ENCODE results near the gene SF3B3. TPM values are rescaled to one million over a fixed set of nuclear protein-coding genes. Genes with fewer than 3 reads are reported as not detected.

Gene SF3B3
- total RNA-seq, 1 experiment from 2014 or later = 253 TPM

- DNase-seq (ENCODE audit: low read depth, low spot score) (no peak), ATAC-seq (no peak)
- in situ Hi-C loops (cut with HindIII; ENCODE audit: low pct_unique_long_range_greater_than_20kb, low sequenced_read_pairs) = no loop called here
- no peaks in the 10 kb centered on the region for H3K4me1 ChIP-seq (ENCODE audit: control insufficient read depth, insufficient read depth, low read length)
- CTCF ChIA-PET = no interaction called here
- TF ChIP-seq SIN3A (IDR thresholded peaks at IDR 0.05; ENCODE audit: borderline replicate concordance, insufficient read depth, low read depth, low read length) = no peak
- POLR2A ChIA-PET = no interaction called here
- no peak overlapping the region for H3K27ac ChIP-seq (ENCODE audit: low read length)
- intact Hi-C loops (cut with micrococcal nuclease; ENCODE audit: unreplicated experiment) = no loop called here
- H3K4me3 ChIP-seq (ENCODE audit: low read depth in 2 of 2, low read length in 2 of 2) = no peak overlapping the region
- H3K36me3 ChIP-seq (ENCODE audit: control insufficient read depth, insufficient read depth, low read length) = peaks cover 53% of the 10 kb centered on the region
- BruUV-seq (replicated peaks) = no TSS peak
- H3K9me3 ChIP-seq (ENCODE audit: control insufficient read depth, insufficient read depth, low read depth, low read length) = no peaks in the 10 kb centered on the region
- no peaks in the 10 kb centered on the region for H3K27me3 ChIP-seq (ENCODE audit: control insufficient read depth, insufficient read depth, low read length)
Measured at GRCh38 chr16:70553645-70554044, 30.0 kb downstream of the SF3B3 start.

DNA sequence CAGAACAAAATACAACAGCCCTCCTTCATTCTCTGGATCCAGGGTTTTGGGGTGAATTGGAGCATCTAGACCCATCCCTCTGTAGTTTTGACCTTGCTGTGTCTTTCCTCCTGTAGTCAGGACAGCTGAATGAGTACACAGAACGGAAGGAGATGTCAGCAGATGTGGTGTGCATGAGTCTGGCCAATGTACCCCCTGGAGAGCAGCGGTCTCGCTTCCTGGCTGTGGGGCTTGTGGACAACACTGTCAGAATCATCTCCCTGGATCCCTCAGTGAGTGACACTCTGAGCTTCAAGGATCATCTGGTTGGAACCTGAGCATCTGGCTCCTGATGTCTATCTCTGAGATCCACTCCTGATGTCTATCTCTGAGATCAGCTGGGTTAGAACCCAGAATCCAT, 32.4 kb downstream of the SF3B3 start:
- Histone ChIP-seq H3K9me3 (ENCODE audit: control insufficient read depth, insufficient read depth, low read depth, low read length) (no peaks in the 10 kb centered on the region), H3K4me3 (ENCODE audit: low read depth in 2 of 2, low read length in 2 of 2) (no peak overlapping the region), H3K4me1 (ENCODE audit: control insufficient read depth, insufficient read depth, low read length) (no peaks in the 10 kb centered on the region), H3K36me3 (ENCODE audit: control insufficient read depth, insufficient read depth, low read length) (peaks cover 55% of the 10 kb centered on the region), H3K27ac (ENCODE audit: low read length) (no peak overlapping the region), H3K27me3 (ENCODE audit: control insufficient read depth, insufficient read depth, low read length) (no peaks in the 10 kb centered on the region)
- ATAC-seq (no peak), DNase-seq (ENCODE audit: low read depth, low spot score) (no peak)
- ChIA-PET CTCF (no interaction called here), POLR2A (no interaction called here)
- in situ Hi-C loops (cut with HindIII; ENCODE audit: low pct_unique_long_range_greater_than_20kb, low sequenced_read_pairs) = no loop called here
- no TSS peak for BruUV-seq (replicated peaks)
- intact Hi-C loops (cut with micrococcal nuclease; ENCODE audit: unreplicated experiment) = no loop called here
- no peak for TF ChIP-seq TCF7L2 (IDR thresholded peaks at IDR 0.05; ENCODE audit: low read depth, low read length)
- TF ChIP-seq CTCF (IDR thresholded peaks at IDR 0.05) = no peak
- TF ChIP-seq POLR2AphosphoS5 (IDR thresholded peaks at IDR 0.05; ENCODE audit: low read depth, low read length) = no peak
- TF ChIP-seq, protein P1, sequence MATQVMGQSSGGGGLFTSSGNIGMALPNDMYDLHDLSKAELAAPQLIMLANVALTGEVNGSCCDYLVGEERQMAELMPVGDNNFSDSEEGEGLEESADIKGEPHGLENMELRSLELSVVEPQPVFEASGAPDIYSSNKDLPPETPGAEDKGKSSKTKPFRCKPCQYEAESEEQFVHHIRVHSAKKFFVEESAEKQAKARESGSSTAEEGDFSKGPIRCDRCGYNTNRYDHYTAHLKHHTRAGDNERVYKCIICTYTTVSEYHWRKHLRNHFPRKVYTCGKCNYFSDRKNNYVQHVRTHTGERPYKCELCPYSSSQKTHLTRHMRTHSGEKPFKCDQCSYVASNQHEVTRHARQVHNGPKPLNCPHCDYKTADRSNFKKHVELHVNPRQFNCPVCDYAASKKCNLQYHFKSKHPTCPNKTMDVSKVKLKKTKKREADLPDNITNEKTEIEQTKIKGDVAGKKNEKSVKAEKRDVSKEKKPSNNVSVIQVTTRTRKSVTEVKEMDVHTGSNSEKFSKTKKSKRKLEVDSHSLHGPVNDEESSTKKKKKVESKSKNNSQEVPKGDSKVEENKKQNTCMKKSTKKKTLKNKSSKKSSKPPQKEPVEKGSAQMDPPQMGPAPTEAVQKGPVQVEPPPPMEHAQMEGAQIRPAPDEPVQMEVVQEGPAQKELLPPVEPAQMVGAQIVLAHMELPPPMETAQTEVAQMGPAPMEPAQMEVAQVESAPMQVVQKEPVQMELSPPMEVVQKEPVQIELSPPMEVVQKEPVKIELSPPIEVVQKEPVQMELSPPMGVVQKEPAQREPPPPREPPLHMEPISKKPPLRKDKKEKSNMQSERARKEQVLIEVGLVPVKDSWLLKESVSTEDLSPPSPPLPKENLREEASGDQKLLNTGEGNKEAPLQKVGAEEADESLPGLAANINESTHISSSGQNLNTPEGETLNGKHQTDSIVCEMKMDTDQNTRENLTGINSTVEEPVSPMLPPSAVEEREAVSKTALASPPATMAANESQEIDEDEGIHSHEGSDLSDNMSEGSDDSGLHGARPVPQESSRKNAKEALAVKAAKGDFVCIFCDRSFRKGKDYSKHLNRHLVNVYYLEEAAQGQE (IDR thresholded peaks at IDR 0.05; ENCODE audit: insufficient read depth in 1 of 2, low read depth in 2 of 2, low read length in 1 of 2) = no peak
- no peak for TF ChIP-seq SIN3A (IDR thresholded peaks at IDR 0.05; ENCODE audit: borderline replicate concordance, insufficient read depth, low read depth, low read length)

DNA sequence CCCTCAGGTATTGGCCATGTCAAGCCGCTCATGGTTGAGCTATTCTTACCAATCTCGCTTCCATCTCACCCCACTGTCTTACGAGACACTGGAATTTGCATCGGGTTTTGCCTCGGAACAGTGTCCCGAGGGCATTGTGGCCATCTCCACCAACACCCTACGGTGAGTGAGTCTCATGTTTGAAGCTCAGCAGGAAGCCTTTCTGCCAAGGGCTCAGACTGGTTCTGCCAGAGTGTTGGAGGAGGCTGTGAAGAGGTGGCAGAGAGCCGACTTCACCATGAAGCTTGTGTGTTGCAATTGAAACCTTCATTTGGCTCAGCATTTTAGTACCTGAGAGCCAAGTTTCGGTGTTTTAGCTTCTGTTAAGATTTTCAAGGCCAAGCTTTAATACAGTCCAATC, 38.0 kb downstream of the SF3B3 start:
- H3K9me3 ChIP-seq (ENCODE audit: control insufficient read depth, insufficient read depth, low read depth, low read length) = no peaks in the 10 kb centered on the region
- no peak for ATAC-seq
- H3K4me1 ChIP-seq (ENCODE audit: control insufficient read depth, insufficient read depth, low read length) = no peaks in the 10 kb centered on the region
- ChIA-PET POLR2A (no interaction called here), CTCF (interaction anchor here (0.6 kb wide), 1 partner anchor 52 kb away, joined by 3 read pairs; no protein-coding TSS in a partner anchor)
- peaks cover 59% of the 10 kb centered on the region for H3K36me3 ChIP-seq (ENCODE audit: control insufficient read depth, insufficient read depth, low read length)
- H3K27ac ChIP-seq (ENCODE audit: low read length) = no peak overlapping the region
- in situ Hi-C loops (cut with HindIII; ENCODE audit: low pct_unique_long_range_greater_than_20kb, low sequenced_read_pairs) = no loop called here
- H3K27me3 ChIP-seq (ENCODE audit: control insufficient read depth, insufficient read depth, low read length) = no peaks in the 10 kb centered on the region
- no peak for TF ChIP-seq CTCF (IDR thresholded peaks at IDR 0.05)
- TF ChIP-seq, protein P1 (IDR thresholded peaks at IDR 0.05; ENCODE audit: insufficient read depth in 1 of 2, low read depth in 2 of 2, low read length in 1 of 2) = no peak
- TF ChIP-seq TCF7L2 (IDR thresholded peaks at IDR 0.05; ENCODE audit: low read depth, low read length) = no peak
- no peak for TF ChIP-seq SIN3A (IDR thresholded peaks at IDR 0.05; ENCODE audit: borderline replicate concordance, insufficient read depth, low read depth, low read length)
- no peak for TF ChIP-seq POLR2AphosphoS5 (IDR thresholded peaks at IDR 0.05; ENCODE audit: low read depth, low read length)
- DNase-seq (ENCODE audit: low read depth, low spot score) = no peak
- BruUV-seq (replicated peaks) = no TSS peak
- intact Hi-C loops (cut with micrococcal nuclease; ENCODE audit: unreplicated experiment) = no loop called here
- no peak overlapping the region for H3K4me3 ChIP-seq (ENCODE audit: low read depth in 2 of 2, low read length in 2 of 2)
